Embryonic facial prominence (tissue), 1 donor: ENCODE measurements around the gene SPTBN1.

Source experiments
- DNase-seq: peaks from one replicate; pipeline ENCODE4 v3.0.0-alpha.2; 2016; ENCODE audit errors: extremely low spot score

Gene SPTBN1

GRCh38 chr2:54590216-54591120, 134.3 kb downstream of the SPTBN1 start:
- no peak for DNase-seq

- DNase-seq, result no peak
Measured at GRCh38 chr2:54591551-54591950, 135.4 kb downstream of the SPTBN1 start.

- DNase-seq, result no peak
Measured at GRCh38 chr2:54593249-54593648, 137.1 kb downstream of the SPTBN1 start.

- no peak for DNase-seq
Measured at GRCh38 chr2:54594048-54594447, 137.9 kb downstream of the SPTBN1 start.

- no peak for DNase-seq
Measured at GRCh38 chr2:54595161-54595803, 139.2 kb downstream of the SPTBN1 start.

- no peak for DNase-seq
Measured at GRCh38 chr2:54595999-54596902, 140.1 kb downstream of the SPTBN1 start.

GRCh38 chr2:54597153-54597848, 141.2 kb downstream of the SPTBN1 start:
- DNase-seq, result no peak

GRCh38 chr2:54598347-54599325, 142.5 kb downstream of the SPTBN1 start:
- DNase-seq, result no peak

GRCh38 chr2:54599326-54599710, 143.2 kb downstream of the SPTBN1 start:
- DNase-seq, result no peak

GRCh38 chr2:54599914-54600313, 143.8 kb downstream of the SPTBN1 start:
- no peak for DNase-seq

- DNase-seq, result no peak
Measured at GRCh38 chr2:54601339-54601738, 145.2 kb downstream of the SPTBN1 start.

- DNase-seq, result no peak
Measured at GRCh38 chr2:54602736-54603322, 146.7 kb downstream of the SPTBN1 start.

- no peak for DNase-seq
Measured at GRCh38 chr2:54603357-54603756, 147.2 kb downstream of the SPTBN1 start.

GRCh38 chr2:54603796-54604195, 147.7 kb downstream of the SPTBN1 start:
- no peak for DNase-seq

GRCh38 chr2:54604871-54605270, 148.7 kb downstream of the SPTBN1 start:
- no peak for DNase-seq

GRCh38 chr2:54605836-54606235, 149.7 kb downstream of the SPTBN1 start:
- DNase-seq, result no peak

GRCh38 chr2:54606393-54606958, 150.3 kb downstream of the SPTBN1 start:
- no peak for DNase-seq

GRCh38 chr2:54608224-54608623, 152.1 kb downstream of the SPTBN1 start:
- DNase-seq, result no peak

GRCh38 chr2:54609241-54609640, 153.1 kb downstream of the SPTBN1 start:
- DNase-seq, result no peak

GRCh38 chr2:54609647-54610046, 153.5 kb downstream of the SPTBN1 start:
- DNase-seq, result no peak
